ENCODE data around the gene PARD6A.

Gene PARD6A

DNA sequence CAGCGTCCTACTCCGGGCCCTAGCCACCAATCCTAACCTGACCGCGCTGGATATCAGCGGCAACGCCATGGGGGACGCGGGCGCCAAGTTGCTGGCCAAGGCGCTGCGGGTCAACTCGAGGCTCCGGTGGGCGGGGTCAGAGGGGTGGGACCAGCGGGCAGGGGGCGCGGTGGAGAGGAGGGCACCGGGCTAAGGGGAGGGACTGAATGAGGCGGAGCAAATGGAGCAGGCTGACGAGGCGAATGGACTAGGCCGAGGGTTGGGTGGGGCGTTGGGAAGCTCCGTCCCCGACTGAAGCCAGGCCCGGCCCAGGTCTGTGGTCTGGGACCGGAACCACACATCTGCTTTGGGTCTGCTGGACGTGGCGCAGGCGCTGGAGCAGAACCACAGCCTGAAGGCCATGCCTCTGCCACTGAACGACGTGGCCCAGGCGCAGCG is 11.2 kb upstream of the PARD6A start:
- TF ChIP-seq ZFX (IDR thresholded peaks at IDR 0.05), result no peak
- TF ChIP-seq, protein P1, sequence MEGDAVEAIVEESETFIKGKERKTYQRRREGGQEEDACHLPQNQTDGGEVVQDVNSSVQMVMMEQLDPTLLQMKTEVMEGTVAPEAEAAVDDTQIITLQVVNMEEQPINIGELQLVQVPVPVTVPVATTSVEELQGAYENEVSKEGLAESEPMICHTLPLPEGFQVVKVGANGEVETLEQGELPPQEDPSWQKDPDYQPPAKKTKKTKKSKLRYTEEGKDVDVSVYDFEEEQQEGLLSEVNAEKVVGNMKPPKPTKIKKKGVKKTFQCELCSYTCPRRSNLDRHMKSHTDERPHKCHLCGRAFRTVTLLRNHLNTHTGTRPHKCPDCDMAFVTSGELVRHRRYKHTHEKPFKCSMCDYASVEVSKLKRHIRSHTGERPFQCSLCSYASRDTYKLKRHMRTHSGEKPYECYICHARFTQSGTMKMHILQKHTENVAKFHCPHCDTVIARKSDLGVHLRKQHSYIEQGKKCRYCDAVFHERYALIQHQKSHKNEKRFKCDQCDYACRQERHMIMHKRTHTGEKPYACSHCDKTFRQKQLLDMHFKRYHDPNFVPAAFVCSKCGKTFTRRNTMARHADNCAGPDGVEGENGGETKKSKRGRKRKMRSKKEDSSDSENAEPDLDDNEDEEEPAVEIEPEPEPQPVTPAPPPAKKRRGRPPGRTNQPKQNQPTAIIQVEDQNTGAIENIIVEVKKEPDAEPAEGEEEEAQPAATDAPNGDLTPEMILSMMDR (conservative IDR thresholded peaks at IDR 0.05), result no peak
- H3K27ac ChIP-seq, result no peak overlapping the region

DNA sequence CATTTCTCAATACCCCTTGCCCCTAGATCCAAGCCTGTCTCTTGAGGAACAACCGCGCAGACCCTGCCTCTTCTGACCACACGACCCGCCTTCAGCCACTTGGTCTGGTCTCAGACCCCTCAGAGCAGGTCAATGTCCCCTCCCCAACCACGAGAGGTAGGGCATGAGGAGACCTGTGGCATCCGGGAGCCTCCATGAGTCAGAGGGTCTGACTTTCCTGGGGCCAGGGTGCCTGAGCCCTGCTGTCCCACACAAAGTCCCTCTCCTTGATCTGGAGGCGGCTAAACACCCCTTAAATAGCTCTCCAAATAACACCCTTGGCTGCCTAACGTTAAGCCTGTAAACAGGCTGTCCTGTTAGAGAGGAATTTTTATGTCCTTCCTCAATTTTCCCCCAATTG is 10.7 kb upstream of the PARD6A start:
- no peak overlapping the region for H3K27ac ChIP-seq
- TF ChIP-seq ZFX (IDR thresholded peaks at IDR 0.05), result no peak
- TF ChIP-seq, protein P1 (conservative IDR thresholded peaks at IDR 0.05), result no peak

DNA sequence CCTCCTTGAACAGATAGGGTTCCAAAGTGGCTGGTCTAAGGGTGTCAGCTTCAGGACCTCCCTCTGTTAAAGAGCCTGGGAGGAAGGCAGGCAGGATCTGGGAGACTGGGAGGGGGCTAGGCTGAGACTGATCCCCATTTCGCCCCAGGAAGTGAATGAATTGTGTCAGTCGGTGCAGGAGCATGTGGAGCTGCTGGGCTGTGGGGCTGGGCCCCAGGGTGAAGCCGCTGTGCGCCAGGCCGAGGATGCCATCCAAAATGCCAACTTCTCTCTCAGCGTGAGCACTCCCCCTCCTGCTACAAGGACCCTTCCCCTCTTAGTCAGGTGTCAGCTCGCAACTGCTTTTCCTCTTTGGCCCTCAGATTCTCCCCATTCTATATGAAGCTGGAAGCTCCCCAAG is 9.7 kb upstream of the PARD6A start:
- H3K27ac ChIP-seq, result no peak overlapping the region
- no peak for TF ChIP-seq ZFX (IDR thresholded peaks at IDR 0.05)
- TF ChIP-seq, protein P1 (conservative IDR thresholded peaks at IDR 0.05), result no peak

DNA sequence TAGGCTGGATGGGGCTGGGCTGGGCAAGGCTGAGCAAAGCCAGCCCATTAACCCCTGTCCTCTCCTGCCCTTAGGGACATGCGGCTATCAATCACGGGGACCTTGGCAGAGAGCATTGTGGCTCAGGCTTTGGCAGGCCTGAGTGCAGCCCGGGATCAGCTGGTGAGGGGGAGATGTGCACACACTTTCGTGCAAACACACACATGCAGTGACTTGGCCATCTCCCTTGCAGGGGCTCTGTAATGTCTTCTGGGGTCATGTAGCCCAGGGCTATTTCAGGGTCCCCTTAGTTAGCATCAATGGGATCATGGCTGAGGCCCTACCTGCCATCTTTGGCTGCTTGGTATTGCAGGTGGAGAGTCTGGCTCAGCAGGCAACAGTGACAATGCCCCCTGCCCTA is 8.9 kb upstream of the PARD6A start:
- TF ChIP-seq, protein P1 (conservative IDR thresholded peaks at IDR 0.05), result no peak
- TF ChIP-seq ZFX (IDR thresholded peaks at IDR 0.05), result no peak
- no peak overlapping the region for H3K27ac ChIP-seq

DNA sequence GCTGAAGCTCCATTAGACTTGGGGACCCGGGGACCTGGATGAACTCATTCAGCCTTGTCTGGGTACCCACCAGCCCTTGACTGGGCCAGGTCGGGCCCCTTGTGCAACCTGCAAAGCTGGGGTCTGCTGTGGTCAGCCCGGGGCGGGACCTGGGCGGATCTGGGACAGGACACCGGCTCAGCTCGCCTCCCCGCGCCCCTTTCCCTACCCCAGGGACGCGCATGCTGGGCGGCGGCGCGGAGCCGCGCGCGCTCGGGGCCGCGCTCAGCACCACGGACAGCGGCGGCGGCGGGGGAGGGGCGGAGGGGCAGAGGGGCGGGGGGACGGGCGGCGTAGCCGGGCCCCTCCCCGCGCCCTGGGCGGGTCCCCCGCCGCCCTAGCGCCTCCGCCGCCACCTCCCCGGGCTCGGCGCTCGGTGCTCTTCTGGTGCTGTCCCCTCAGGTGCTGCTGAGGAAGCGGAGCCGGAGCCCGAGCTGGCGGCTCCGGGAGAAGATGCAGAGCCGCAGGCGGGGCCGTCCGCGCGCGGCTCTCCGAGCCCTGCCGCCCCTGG is 8.1 kb upstream of the PARD6A start:
- TF ChIP-seq, protein P1 (conservative IDR thresholded peaks at IDR 0.05), result no peak
- TF ChIP-seq ZFX (IDR thresholded peaks at IDR 0.05), result no peak
- peak overlapping the region; percentile 31; the same call in 1 of the 2 replicates for H3K27ac ChIP-seq

DNA sequence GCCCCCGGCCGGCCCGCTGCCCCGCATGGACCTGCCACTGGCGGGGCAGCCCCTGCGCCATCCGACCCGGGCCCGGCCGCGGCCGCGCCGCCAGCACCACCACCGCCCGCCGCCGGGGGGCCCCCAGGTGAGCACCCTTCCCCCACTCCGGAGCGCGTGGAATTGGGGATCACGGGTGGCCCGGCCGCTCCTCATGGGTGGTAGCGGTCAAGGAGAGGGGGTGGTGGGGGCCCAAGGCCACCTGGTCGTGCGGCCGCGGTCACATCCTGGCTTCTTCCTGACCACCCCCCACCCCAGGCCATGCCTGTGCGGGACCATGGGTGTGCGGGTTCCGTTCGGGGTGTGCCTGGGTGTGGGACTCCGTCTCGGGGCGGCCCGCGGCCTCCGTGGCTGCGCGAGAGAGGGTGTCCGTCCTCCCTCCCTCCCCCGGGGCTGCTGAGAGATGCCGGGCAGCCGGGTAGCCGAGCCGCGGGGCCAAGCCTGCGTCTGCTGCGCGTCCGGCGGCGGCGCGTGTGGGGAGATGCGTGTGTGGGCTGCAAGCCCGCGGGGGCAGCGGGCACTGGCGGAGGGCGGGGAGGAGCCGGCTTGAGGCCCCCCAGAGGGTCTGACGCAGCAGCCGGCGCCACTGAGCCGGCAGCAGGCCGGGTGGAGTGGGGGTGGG is 7.5 kb upstream of the PARD6A start:
- peak overlapping the region; percentile 31; the same call in 1 of the 2 replicates for H3K27ac ChIP-seq
- no peak for TF ChIP-seq ZFX (IDR thresholded peaks at IDR 0.05)
- TF ChIP-seq, protein P1 (conservative IDR thresholded peaks at IDR 0.05), result peak; percentile 57

DNA sequence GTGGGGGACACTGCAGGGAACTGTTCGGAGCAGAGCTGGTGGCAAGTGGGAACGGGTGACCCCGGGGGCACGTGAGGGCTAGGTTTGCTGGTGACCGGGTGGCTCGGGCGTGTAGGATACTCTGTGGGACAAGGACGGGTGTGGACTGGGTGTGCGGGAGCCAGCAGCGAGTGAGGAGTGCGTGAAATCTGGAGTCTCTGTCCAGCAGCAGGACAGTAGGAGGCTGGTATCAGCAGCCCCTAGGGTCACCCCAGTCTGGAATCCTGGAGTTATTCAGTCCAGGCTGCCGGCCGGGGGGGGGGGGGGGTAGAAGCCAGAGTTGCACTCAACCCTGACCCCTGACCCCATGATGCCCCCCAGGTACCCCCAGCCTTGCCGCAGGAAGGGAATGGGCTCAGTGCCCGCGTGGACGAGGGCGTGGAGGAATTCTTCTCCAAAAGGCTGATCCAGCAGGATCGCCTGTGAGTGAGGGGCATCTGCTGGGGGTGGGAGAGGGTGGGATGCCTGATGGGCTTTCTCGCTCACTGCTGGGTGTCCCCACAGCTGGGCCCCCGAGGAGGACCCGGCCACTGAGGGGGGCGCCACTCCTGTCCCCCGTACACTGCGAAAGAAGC is 6.9 kb upstream of the PARD6A start:
- TF ChIP-seq, protein P1 (conservative IDR thresholded peaks at IDR 0.05), result no peak
- no peak for TF ChIP-seq ZFX (IDR thresholded peaks at IDR 0.05)
- peak overlapping the region; percentile 31; the same call in 1 of the 2 replicates for H3K27ac ChIP-seq

Data from C4-2B (cell line).